ENCODE results near the gene EIF3J.

DNA sequence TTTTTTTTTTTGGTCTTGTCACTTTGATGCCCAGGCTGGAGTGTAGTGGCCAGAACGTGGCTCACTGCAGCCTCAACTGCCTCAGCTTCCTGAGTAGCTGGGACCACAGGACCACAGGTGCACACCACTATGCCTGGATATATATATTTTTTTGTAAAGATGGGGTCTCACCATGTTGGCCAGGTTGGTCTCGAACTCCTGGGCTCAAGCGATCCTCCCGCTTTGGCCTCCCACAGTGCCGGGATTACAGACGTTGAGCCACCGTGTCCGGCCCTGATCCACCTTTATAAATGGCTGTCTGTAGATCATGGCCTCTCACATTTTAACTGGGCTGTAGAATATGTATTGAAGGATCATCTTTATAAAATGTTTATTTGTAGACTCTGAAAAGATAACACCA, 1.9 kb upstream of the EIF3J start:
- TF ChIP-seq EZH2phosphoT487 (IDR thresholded peaks at IDR 0.05; ENCODE audit: insufficient read depth, low read depth) (no peak), EZH2 (IDR thresholded peaks at IDR 0.05; ENCODE audit: insufficient read depth, poor library complexity, severe bottlenecking) (no peak)

Measured in GM23248 (cell line).